ENCODE data around the gene RNF187.

GRCh38 chr1:228542376-228542775, 55.2 kb downstream of the RNF187 start:
- TF ChIP-seq CTCF (IDR thresholded peaks at IDR 0.05): no peak
- TF ChIP-seq HMGXB4 (CRISPR knock-in tag; IDR thresholded peaks at IDR 0.05): no peak
- no peak for TF ChIP-seq GABPB1 (CRISPR knock-in tag; IDR thresholded peaks at IDR 0.05)
- no peak for TF ChIP-seq FOXP1 (CRISPR knock-in tag; IDR thresholded peaks at IDR 0.05; ENCODE audit: borderline replicate concordance)
- TF ChIP-seq ZNF121 (CRISPR knock-in tag; IDR thresholded peaks at IDR 0.05): no peak
- TF ChIP-seq STAT6 (CRISPR knock-in tag; conservative IDR thresholded peaks at IDR 0.05; ENCODE audit: low read depth): no peak
- no peak for TF ChIP-seq USF1 (CRISPR knock-in tag; IDR thresholded peaks at IDR 0.05)
- no peak for TF ChIP-seq GRHL2 (CRISPR knock-in tag; IDR thresholded peaks at IDR 0.05; ENCODE audit: insufficient replicate concordance, severe bottlenecking)
- TF ChIP-seq CREB1 (CRISPR knock-in tag; IDR thresholded peaks at IDR 0.05): no peak

Measured in WTC11 (cell line).